OCI-M1 (cell line): ENCODE data around the gene GRIP2.

Experiments used
- DNase-seq: peaks from one replicate; lab custom pipeline; 2025; lab: John Stamatoyannopoulos, UW

GRIP2 gene

DNA sequence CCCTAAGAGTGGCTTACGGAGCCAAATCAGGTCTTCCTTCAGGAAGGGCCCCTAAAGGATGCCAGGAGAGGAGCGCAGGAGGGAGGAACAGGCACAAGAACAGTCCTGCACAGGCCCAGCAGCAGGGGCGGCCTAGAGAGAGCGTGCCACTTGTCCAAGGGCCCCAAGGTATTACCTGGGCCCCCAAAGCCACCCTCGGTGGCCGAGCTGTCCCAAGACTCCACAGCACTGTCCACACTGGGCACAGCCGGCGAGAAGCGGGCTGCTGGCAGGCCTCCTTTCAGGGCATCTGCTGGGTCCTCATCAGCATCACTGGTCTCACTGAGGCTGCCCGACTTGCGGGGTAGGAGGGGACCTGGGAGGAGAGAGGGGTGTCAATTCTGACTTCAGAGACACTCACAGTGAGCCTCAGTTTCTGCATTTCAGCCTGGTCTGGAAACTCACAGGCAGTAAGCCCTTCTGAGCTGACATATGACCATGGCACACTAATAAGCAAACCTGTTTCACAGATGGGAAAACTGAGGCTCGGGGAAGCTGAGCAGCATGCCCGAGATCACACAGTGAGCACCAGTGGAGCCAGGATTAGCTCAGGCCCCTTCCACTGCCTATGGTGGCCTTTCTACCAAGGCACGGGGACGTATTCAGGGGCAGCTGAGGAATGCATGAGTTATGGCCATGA lies 33.4 kb downstream of the GRIP2 start:
- no peak for DNase-seq

DNA sequence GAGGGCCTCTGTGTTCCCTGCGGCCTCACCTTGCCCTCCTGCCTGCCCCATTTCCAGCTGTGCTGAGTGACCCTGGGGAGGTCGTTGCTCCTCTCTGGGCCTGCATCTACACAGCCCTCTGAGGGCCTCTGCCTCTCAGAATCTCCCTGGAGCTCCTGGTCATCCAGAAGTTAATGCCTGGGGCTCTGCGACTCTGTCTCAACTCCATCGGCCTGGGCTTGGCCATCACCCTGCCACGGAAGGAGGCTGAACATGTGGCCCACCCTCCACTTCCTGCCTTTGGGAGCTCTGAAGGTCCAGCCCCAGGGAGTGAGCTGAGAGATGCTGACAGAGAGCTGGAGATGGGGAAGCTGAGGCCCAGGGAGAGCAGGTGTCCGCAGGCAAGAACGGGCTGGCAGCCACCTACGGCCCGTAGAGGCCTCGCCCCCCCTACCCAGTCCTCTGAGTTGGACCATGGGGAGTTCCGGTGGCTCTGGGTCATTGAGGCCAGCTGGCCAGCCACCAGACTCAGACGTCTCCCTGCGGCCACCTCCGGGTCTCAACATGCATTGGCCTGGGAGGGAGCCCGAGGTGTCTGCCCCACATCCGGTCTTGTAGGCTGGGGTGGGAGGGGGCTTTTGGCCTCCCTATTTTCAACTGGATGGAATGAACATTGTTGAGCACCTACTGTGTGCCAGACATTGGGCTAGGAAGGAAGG lies 34.2 kb downstream of the GRIP2 start:
- no peak for DNase-seq

DNA sequence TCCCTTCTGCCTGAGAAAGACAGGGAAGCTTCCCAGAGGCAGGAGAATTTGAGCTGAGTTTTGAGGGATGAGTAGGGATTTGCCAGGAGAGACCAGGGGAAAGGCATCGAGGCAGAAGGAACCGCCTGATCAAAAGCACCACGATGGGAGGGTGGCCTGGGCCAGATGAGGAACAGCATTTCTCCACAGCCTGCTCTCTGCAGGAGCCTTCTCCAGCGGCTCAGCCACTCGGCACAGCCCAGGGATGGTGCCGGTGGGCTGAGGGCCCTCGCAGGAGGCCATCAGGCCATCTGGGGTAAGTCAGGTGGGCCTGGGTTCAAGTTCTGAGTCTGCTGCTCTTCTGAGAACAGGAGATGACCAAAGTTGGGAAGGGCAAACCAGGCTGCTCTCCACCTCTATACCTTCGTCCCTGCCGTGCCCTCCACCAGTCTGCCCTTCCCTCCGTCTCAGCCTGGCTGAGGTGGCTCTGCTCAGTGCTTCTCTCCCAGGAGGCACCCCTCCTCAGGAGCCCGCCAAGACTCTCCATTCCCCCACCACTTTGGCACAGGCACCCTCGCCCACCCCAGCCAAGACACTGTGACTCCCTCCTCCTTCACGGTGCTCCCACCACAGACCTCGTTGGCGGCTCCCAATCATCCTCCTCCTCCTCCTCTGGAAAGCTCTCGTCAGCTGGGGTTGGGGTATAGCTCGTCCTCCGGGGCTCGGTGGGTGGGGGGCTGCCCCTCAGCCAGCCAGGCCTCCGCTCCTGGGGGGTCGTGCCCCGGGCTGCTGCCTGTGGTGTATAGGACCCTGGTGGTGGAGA lies 34.9 kb downstream of the GRIP2 start:
- DNase-seq = no peak

DNA sequence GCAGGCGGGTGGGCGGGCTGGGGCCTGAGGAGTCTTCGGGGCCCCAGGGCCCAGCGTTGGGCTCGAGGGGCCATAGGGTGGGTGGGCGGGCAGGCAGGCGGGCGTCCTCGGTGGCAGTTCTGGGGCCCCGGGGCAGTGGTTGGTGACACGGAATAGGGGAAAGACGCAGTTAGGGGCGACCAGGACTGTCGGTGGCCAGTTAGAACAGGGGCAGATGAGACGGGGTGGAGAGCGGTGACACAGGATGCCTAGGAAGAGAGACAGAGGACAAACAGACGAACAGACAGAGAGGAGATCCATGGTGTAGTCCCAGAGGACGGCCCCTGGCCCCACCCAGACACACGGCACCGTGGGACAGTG lies 36.5 kb downstream of the GRIP2 start:
- DNase-seq = no peak

DNA sequence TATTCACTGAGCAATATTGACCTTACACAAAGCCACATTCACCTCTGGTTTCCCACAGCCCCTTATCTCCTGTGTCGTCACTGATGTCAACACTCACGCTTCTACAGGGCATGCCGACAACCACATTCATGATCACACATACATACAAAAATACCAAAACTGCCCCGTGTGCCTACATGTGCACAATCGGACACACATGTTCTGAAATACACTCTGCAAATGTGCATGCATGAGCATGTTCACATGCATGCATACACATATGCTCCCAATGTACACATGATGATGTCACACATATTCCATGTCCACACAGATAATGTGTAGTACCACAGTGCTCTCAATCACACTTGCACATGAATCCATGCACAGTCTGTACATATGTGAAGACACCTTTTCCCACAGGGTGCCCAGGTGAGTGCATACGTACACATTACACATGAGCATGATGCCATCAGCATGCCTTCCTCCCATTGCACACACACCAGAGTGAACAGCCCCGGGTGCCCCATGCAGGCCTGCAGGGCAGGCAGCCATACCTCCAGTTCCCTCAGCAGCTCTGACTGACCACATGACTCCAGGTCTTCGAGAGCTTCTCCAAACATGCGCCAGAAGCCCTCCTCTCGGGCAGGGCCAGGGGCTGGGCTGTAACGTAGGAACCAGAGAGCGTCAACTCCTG lies 37.0 kb downstream of the GRIP2 start:
- no peak for DNase-seq

DNA sequence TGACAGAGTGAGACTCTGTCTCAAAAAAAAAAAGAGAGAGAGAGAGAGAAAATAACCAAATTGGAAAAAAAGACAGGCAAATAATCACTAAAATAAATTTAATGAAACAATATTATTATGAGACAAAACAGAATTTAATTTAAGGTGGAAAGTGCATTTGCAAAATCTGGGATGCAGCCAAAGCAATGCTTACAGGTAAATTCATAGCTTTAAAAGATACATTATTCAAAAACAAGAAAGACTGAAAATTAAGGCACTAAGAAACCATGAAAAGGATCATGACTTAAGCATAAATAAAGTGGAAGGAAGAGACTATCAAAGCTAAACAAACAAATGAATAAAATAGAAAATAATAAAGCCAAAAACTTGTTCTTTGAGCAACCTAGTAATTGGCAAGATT lies 37.7 kb downstream of the GRIP2 start:
- DNase-seq = no peak

DNA sequence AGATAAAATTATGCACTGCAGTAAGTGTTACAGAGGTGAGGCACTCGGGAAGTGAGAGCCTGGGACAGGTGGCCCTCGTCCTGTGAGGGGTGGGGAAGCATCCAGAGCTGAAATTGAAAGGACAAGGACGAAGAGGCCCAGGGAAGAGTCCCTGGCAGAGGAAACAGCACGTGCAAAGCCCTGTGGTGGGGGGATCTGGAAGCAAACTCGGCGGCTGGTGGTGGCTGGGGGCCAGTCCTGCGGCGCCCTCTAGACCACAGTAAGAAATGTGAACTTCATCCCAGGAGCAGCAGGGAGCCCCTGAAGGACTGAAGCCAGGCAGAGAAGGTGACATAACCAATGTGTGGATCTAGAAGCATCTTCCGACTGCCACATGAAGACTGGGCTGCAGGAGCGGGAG lies 42.8 kb downstream of the GRIP2 start:
- no peak for DNase-seq

DNA sequence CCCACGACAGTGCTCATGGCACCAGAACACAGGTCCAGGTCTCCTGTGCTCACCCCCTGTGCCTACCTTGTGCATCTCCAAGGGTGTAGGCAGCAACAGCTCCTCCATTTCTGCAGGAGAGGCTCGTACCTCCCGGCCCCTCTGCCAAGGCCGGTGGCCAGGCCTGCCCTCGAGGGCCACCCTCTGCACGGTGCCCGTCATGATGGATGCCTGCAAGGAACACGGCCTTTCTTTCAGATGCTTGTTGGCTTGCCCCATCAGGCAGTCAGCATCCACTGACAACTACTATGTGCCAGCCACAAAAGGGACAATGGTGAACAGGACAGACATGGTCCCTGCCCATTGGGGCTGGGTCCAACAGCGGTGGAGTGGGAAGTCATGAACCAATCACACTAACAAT lies 43.8 kb downstream of the GRIP2 start:
- no peak for DNase-seq

DNA sequence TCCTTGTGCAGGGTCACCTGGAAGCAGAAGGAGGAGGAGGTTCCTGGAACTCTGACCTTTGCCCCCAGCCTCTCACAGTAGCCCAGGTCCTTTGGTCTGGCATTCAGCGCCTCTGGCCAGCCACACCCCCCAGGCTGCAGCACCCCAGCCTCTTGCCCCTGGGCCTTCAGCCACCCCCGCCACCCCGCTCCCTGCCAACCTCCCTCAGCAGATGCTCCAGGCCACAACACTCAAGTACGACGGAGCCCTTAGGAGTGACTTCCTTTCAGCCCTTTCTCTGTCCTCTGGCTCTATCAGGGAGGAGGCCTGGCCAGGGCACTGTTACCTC lies 45.2 kb downstream of the GRIP2 start:
- no peak for DNase-seq

DNA sequence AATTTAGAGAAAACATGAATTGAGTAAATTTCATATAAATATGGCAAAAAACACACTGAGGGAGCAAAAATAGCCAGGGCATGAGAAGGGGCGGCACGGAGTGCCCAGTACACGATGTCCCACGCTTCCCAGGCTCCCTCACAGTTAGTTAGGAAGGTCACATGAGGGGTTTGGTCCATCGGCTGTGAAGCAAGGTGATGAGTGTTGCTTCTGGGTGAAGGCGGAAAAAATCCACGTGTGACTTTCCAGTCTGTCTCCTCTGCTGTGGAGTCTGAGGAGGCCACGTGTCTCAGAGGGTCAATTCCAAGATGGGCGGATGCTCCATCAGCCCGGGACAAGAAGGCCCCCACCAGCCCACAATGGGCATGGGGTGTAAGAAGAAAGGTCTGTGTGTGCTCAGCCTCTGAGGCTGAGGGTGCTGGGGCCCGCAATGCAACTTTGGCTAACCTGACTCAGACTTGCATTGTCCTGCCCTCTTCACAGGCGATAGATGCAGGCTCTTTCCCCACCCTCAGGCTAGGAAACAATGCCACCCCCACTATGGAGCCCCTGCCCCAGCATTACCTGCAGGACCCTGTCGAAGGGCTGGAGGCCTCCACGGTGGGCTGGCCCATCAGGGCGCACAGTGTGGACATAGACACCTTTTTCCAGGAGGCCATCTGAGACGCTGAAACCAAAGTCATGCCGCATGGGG lies 45.7 kb downstream of the GRIP2 start:
- DNase-seq = no peak

DNA sequence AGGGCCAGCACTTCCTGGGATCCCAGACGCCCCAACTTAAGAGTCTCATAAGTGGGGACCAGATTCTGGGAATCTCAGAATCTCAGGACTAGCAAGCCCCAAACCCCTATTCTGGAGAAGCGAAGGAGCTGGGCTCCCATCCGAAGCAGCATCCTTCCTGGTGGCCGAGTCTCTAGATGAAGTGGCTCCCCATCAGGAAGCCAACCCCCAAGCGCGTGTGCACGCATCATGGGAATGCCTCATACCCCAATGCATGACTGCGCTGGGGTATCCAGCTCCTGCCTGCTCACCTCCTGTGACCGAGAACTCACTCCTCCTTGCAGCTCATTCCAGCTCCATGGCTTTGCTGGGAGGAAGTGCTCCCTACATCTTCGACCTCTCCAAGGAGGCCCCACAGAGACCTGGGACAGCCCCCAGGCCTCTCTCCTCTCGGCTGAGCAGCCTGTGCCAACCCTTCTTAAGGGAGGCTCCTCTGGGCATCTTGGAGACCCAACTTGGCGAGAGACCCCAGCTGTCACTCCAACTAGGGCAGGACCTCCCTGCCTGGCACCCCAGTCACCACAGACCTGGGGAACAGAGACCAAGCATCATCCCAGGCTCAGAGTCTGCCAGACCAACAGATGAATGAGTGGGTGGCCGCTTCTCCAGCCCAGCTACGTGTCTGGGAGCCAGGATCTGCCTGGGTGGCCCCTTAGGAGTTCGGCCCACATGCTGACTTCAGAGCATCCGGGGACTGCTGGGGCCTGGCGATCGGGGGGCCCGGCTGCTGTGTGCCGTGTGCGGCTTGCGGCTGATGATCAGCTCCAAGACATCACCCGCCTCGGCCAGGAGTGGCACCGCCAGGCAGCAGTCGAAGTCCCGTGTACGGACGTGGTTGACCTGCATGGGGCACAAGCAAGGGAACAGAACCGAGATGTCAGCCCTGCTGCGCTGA lies 46.9 kb downstream of the GRIP2 start:
- no peak for DNase-seq

DNA sequence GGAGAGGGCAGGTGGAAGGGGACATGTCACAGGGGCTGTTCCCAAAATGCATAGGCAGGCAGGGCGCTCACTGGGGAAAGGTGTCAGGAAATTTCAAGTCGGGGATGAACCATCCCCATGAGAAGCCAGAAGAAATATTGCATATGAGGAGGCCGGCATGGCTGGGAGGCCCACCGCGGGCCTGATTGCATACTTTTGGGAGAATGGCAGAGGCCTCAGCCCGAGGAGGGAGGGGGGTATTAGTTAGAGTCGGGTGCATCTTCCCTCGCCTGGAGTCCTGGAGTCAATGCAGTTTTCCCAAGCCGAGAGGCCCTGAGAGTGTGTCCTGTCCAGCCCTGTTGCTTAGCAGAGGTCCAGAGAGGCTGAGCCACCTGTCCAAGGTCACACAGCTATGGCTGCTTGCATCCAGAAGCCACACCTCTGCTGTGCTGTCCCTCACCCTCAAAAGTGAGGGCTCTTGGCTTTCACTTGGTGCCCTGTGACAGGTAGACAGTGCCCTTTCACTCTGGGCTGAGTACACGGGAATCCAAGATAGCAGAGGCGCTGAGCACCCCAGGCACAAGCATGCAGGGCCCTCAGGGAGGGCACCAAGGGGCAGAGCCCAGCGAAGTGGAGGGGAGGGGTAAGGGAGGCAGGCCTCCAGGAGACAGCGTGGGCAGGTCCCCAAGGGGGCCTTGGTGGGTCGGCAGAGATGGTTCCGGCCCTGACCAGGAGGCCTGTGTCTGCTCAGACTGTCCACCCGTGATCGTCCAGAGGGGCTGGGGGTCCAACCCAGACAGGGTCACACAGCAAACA lies 48.5 kb downstream of the GRIP2 start:
- no peak for DNase-seq

DNA sequence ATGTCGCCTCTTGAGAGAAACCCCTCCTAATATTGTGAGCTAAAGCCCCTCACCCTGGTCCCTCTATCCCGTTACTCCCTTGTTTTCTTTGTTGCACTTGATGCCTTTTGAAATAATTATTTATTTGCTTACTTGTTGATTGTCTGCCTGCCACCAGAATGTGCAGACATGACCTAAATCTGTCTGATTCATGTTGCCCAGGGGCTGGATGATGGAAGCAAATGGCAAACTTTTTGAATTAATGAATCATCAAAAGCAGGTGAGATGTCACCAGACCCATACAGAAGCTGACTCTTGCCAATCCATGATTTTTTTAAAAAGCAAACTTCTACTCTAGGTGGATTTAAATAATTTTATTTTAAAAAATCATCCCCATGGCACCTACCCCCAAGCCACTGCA lies 49.3 kb downstream of the GRIP2 start:
- no peak for DNase-seq

DNA sequence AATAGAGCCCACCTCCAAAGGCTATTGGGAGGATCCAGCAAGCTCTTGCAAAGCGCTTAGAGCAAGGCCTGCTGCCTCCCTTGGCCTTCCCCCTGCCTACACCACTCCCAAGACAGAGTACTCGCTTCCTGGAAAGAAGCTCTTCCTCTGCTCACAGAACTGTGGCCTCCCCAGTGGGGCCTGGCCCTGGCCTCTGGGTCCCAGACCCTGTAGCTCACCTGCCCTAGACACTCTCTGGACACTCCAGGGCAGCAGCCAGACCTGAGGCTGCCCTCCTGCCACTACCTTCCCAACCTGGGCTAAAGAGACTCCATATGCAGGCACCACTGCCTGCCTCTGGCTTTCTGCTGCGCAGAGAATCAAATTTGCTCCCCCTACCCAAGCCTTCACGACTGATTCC lies 49.9 kb downstream of the GRIP2 start:
- no peak for DNase-seq

DNA sequence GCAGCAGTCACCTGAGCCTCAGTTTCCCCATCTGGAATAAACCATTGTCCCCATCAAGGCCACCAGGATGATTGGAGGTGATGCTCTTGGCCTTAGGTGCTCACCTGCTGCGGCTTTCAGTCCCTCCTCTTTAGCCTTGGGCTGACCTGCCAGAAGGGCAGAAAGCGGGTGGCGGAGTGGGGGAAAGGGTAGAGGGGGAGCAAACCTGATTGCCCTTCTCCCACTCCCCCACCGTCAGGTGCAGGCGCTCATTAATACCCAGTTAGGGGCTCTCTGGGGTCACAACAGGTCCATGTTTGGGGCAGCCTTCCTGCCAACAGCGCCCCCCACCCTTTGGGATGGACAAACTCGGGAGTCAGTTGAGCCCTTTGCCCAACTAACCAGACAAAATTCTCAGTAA lies 50.5 kb downstream of the GRIP2 start:
- no peak for DNase-seq

DNA sequence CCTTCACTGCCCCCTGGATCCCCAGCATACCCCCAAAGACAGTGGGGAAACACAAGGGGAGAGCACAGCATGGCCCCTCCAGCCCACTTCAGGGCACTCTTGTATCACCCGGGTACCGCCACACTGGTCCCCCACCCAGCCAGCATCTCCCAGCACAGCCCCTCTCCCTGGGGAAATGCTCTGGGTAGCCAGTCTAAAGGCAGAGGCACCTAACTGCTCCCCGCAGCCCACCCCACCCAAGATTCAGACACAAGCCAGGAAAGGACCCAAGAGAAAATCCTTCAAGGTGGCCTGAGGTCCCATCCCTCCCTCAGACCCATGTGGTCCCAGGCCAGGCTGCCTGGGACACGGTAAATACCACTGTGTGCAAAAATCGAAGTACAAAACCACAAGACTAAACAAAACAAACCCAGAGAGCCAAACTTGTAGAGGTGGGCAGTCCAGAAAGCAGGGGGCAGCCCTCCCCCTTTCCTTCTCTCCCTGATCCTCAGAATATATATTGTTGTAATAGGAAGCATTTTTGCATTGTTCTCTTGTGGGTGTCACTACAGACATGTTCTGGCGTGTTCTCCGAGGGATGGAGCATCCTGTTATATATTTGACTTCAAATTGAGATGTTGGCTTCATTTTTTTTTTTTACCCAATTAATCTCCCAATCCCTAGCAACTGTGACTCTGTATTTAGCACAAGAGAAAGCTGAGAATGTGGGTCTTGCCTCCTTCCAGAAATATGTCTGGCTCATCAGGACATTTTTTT lies 51.7 kb downstream of the GRIP2 start:
- DNase-seq = no peak

DNA sequence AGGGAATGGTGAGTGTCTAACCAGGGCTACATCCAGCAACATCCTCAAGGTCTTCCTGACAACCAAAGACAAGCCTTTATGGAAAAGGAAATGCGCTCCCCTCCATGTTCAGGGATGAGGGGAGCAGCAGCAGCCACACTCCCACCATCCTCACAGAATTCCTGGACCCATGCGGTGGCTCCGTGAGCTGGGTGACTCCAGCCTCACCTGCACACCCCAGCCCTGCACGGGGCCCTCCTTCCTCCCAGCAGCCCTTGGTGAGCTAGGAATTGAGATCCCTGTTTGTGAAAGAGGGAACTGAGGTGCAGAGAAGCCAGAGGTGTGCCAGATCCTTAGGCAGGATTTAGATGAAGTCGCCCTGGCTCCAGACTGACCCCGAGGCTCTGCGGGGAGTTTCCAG lies 52.3 kb downstream of the GRIP2 start:
- no peak for DNase-seq

DNA sequence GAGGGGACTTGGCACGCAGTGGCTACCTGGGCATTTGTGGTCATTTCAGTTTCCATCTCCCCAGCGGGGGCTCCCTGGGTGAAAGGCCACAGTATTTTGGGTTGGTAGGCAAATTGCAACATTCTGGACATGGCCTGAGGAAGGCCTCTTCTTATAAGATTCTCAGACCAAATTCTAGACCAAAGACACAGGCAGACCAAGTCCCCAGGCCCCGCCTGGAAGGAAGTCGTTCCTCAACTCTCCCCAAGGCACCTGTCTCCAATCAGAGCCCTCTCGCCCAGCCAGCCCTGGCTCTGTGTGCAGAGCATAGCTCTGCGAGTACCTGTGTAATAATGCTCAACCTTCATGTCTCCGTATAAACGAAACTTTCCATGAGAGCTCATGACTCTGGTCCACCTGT lies 53.1 kb downstream of the GRIP2 start:
- DNase-seq = no peak

DNA sequence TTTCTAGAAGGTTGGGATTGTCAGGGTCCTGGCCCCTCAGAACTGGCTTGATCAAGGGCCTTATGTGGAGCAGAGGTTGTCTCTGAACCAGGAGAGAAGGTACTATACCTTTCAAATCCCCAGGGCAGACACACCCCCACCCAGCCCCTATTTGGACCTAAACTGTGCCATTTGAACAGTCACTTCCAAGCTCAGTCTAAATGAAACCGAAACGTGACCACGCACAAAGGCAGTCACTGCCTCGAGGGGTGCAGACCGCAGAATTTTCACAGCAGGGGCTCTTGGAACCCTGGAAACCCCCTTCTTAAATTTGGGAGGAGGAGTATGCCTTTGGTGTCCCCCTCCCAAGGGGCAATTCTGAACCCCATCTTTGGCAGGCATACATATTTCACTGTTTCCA lies 53.7 kb downstream of the GRIP2 start:
- no peak for DNase-seq

DNA sequence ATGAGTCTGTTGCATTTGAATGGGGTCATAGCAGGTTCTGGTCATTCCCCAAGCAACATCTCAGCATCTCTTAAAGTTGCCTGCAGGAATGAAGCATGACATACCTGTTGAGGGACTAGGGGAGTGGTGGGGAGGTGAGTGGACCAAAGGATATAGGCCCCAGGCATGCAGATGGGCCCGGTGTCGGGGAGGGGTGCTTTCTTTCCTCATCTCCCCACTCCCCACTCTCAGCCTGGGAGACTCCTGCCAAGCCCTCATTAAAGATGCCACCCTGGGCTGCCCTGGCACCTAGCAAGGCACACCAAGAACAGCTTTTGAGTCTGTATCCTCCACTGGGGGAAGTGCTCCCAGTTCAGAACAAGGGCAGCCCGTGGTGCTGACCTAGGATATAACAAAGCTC lies 54.2 kb downstream of the GRIP2 start:
- no peak for DNase-seq
